Liver (tissue), 9 donors: ENCODE measurements around the gene ITGB3. TPM values are rescaled to one million over a fixed set of nuclear protein-coding genes. Genes with fewer than 3 reads are reported as not detected.

Experiments
- DNase-seq: peaks from one replicate; pipeline ENCODE4 v3.0.0-alpha.2; 2017; ENCODE audit warnings: low spot score
- H3K27ac ChIP-seq, 2 donors: one replicate each; pipeline ENCODE4 v1.7.0; 2013; ENCODE audit warnings: inconsistent platforms in 2 of 2, low read length in 2 of 2, control low read depth in 1 of 2, low read depth in 1 of 2, mild to moderate bottlenecking in 1 of 2
- H3K27me3 ChIP-seq, 4 donors: one replicate each; pipeline versions ENCODE4 v1.6.1 to v1.7.0; 2013; ENCODE audit warnings: low read length in 3 of 4, inconsistent platforms in 1 of 4, mild to moderate bottlenecking in 1 of 4, moderate library complexity in 1 of 4; ENCODE audit not compliant: control insufficient read depth in 4 of 4, insufficient read depth in 4 of 4
- H3K36me3 ChIP-seq, 4 donors: one replicate each; pipeline versions ENCODE4 v1.6.1 to v1.7.0; 2013; ENCODE audit warnings: low read length in 3 of 4, mild to moderate bottlenecking in 3 of 4, low read depth in 1 of 4, moderate library complexity in 1 of 4; ENCODE audit not compliant: control insufficient read depth in 4 of 4, insufficient read depth in 3 of 4
- H3K4me1 ChIP-seq, 4 donors: one replicate each; pipeline versions ENCODE4 v1.6.1 to v1.7.0; 2013; ENCODE audit warnings: low read length in 3 of 4, mild to moderate bottlenecking in 3 of 4, moderate library complexity in 1 of 4; ENCODE audit not compliant: control insufficient read depth in 4 of 4, insufficient read depth in 4 of 4
- H3K4me3 ChIP-seq, 3 donors: one replicate each; pipeline versions ENCODE4 v1.6.1 to v1.7.0; 2013; ENCODE audit warnings: low read length in 3 of 3, control low read depth in 1 of 3, low read depth in 1 of 3, mild to moderate bottlenecking in 1 of 3
- H3K9ac ChIP-seq, 2 donors: one replicate each; pipeline ENCODE4 v1.7.0; 2013; ENCODE audit warnings: low read length in 2 of 2, mild to moderate bottlenecking in 2 of 2, moderate library complexity in 2 of 2, control low read depth in 1 of 2, low read depth in 1 of 2
- H3K9me3 ChIP-seq, 4 donors: one replicate each; pipeline versions ENCODE4 v1.6.1 to v1.7.0; 2013; ENCODE audit warnings: low read length in 3 of 4; ENCODE audit not compliant: control insufficient read depth in 4 of 4
- EGR1 ChIP-seq, 2 donors: IDR thresholded peaks; 2 replicates each; pipeline ENCODE4 v1.6.1; 2016 to 2018; ENCODE audit warnings: antibody characterized with exemption in 2 of 2, low read depth in 2 of 2
- FOXA1 ChIP-seq: IDR thresholded peaks from 2 replicates; pipeline ENCODE4 v1.6.1; 2016; ENCODE audit warnings: antibody characterized with exemption
- FOXA2 ChIP-seq: IDR thresholded peaks from 2 replicates; pipeline ENCODE4 v1.6.1; 2016; ENCODE audit warnings: antibody characterized with exemption
- GABPA ChIP-seq, 2 donors: IDR thresholded peaks in 1 of 2; conservative IDR thresholded peaks in 1 of 2; 2 replicates each; pipeline ENCODE4 v1.6.1; 2016; ENCODE audit warnings: antibody characterized with exemption in 2 of 2, mild to moderate bottlenecking in 1 of 2, moderate library complexity in 1 of 2
- HNF4A ChIP-seq, 2 donors: conservative IDR thresholded peaks; 2 replicates each; pipeline ENCODE4 v1.6.1; 2016; ENCODE audit warnings: antibody characterized with exemption in 2 of 2, mild to moderate bottlenecking in 2 of 2
- HNF4G ChIP-seq: IDR thresholded peaks from 2 replicates; pipeline ENCODE4 v1.6.1; 2016; ENCODE audit warnings: antibody characterized with exemption
- JUND ChIP-seq, 2 donors: IDR thresholded peaks; 2 replicates each; pipeline ENCODE4 v1.6.1; 2016; ENCODE audit warnings: antibody characterized with exemption in 2 of 2
- NR2F2 ChIP-seq: IDR thresholded peaks from 2 replicates; pipeline ENCODE4 v1.6.1; 2016; ENCODE audit warnings: antibody characterized with exemption
- RAD21 ChIP-seq, 2 donors: IDR thresholded peaks; 2 replicates each; pipeline ENCODE4 v1.6.1; 2016; ENCODE audit warnings: antibody characterized with exemption in 2 of 2, mild to moderate bottlenecking in 2 of 2
- RXRA ChIP-seq, 2 donors: IDR thresholded peaks; 2 replicates each; pipeline ENCODE4 v1.6.1; 2017 to 2018; ENCODE audit warnings: antibody characterized with exemption in 2 of 2, mild to moderate bottlenecking in 1 of 2
- SP1 ChIP-seq: IDR thresholded peaks from 2 replicates; pipeline ENCODE4 v1.6.1; 2018; ENCODE audit warnings: antibody characterized with exemption, mild to moderate bottlenecking
- TAF1 ChIP-seq: conservative IDR thresholded peaks from 2 replicates; pipeline ENCODE4 v1.6.1; 2016; ENCODE audit warnings: antibody characterized with exemption, mild to moderate bottlenecking
- YY1 ChIP-seq: IDR thresholded peaks from 2 replicates; pipeline ENCODE4 v1.6.1; 2016; ENCODE audit warnings: antibody characterized with exemption, mild to moderate bottlenecking
- WGBS: extraction: QIAGEN DNeasy Blood & Tissue Kit; methylation state at CpG from one replicate; pipeline ENCODE4 v1.1.7; 2013; 5-methylcytosine and 5-hydroxymethylcytosine counted together
- polyA plus RNA-seq, 2 donors: library from polyadenylated mRNA; stranded (reverse) in 1 of 2; unstranded in 1 of 2; fragments of 200-250 nt in 1 of 2; fragments of >200 nt in 1 of 2; fragmentation: Nextera tagmentation in 1 of 2; extraction: Ambion mirVana in 1 of 2; gene quantifications; one replicate each; pipeline versions ENCODE4 v1.2.1 to v1.2.3, GENCODE V29; 2013 to 2015
- total RNA-seq, 2 donors: library from RNA; depleted of rRNA; stranded (reverse); fragments of >200 nt; gene quantifications; one replicate each; pipeline ENCODE4 v1.2.3, GENCODE V29; 2014
- TF ChIP-seq, protein P1 (sequence below): IDR thresholded peaks from 2 replicates; pipeline ENCODE4 v1.6.1; 2016; ENCODE audit warnings: antibody characterized with exemption
- TF ChIP-seq, protein P2 (sequence below): IDR thresholded peaks from 2 replicates; pipeline ENCODE4 v1.6.1; 2016; ENCODE audit warnings: antibody characterized with exemption
- TF ChIP-seq, protein P3 (sequence below): IDR thresholded peaks from 2 replicates; pipeline ENCODE4 v1.6.1; 2016; ENCODE audit warnings: antibody characterized with exemption, mild to moderate bottlenecking
- TF ChIP-seq, protein P4 (sequence below): IDR thresholded peaks from 2 replicates; pipeline ENCODE4 v1.6.1; 2016; ENCODE audit warnings: antibody characterized with exemption
- TF ChIP-seq, protein P5 (sequence below): fragments of 150-350 bp; IDR thresholded peaks from 2 replicates; pipeline ENCODE4 v1.5.1; 2017; ENCODE audit warnings: improper control_type of control experiment, low read depth, low read length; ENCODE audit not compliant: missing input control
- donor health status: healthy.
- donor health status: healthy.
- donor health status: healthy.
- donor health status: healthy.
- donor health status: healthy.

ITGB3 gene
- total and polyA plus RNA-seq, 4 donors: 0.47 to 33.4 (median 3.8) TPM

DNA sequence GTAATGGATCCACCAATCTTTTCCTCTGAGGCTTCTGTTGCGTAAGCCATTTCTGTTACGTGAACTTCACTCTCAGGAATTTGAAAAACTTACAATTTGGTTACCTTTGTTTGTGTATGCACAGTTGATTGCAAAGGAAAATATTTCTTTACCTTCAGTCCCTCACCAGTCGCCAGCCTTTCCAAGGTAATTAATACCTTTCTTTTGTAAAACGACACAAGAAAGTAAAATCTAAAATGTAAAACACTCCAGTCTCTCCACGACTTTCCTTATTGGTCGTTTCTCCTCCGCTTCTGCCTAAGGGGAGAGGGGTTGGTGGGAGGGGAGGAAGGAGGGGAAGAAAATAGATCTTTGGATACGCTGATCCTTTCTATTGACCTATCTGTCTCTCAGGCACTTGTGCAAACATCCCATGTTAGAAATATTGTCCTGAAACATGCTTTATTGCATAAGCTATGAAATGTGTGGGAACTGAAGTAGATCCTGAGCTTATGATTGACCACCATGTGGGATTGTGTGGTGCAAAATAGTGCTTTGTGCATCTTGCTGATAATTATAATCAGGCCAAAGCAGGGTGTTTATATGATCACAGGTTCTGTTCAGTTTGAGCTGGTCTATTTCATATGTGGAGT is 37.7 kb downstream of the ITGB3 start:
- H3K9me3 ChIP-seq: no peaks in the 10 kb centered on the region
- WGBS: 43% methylated on average over 8 of the region's 8 CpGs
- no peak overlapping the region for H3K9ac ChIP-seq
- no peak for DNase-seq
- H3K27me3 ChIP-seq: no peaks in the 10 kb centered on the region
- H3K27ac ChIP-seq: no peak overlapping the region
- no peaks in the 10 kb centered on the region for H3K36me3 ChIP-seq
- H3K4me1 ChIP-seq: peaks cover 2 to 25% (median 20%) of the 10 kb centered on the region in 4 donors
- TF ChIP-seq TAF1: no peak
- TF ChIP-seq FOXA1: no peak
- TF ChIP-seq HNF4A (conservative IDR thresholded peaks at IDR 0.05): peak in 1 of 2 donors; percentile 11
- TF ChIP-seq RAD21 (IDR thresholded peaks at IDR 0.05): peak in 1 of 2 donors; percentile 21
- TF ChIP-seq, protein P1, sequence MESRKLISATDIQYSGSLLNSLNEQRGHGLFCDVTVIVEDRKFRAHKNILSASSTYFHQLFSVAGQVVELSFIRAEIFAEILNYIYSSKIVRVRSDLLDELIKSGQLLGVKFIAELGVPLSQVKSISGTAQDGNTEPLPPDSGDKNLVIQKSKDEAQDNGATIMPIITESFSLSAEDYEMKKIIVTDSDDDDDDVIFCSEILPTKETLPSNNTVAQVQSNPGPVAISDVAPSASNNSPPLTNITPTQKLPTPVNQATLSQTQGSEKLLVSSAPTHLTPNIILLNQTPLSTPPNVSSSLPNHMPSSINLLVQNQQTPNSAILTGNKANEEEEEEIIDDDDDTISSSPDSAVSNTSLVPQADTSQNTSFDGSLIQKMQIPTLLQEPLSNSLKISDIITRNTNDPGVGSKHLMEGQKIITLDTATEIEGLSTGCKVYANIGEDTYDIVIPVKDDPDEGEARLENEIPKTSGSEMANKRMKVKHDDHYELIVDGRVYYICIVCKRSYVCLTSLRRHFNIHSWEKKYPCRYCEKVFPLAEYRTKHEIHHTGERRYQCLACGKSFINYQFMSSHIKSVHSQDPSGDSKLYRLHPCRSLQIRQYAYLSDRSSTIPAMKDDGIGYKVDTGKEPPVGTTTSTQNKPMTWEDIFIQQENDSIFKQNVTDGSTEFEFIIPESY: no peak
- peak; percentile 9 for TF ChIP-seq SP1
- no peak for TF ChIP-seq GABPA (IDR thresholded peaks at IDR 0.05 in 1 of 2, conservative IDR thresholded peaks at IDR 0.05 in 1 of 2)
- peak in 1 of 2 donors; percentile 22 for TF ChIP-seq RXRA (IDR thresholded peaks at IDR 0.05)
- H3K4me3 ChIP-seq: no peak overlapping the region

DNA sequence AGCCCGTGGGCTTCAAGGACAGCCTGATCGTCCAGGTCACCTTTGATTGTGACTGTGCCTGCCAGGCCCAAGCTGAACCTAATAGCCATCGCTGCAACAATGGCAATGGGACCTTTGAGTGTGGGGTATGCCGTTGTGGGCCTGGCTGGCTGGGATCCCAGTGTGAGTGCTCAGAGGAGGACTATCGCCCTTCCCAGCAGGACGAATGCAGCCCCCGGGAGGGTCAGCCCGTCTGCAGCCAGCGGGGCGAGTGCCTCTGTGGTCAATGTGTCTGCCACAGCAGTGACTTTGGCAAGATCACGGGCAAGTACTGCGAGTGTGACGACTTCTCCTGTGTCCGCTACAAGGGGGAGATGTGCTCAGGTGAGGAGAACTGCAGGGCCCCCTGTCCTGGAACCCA is 38.6 kb downstream of the ITGB3 start:
- Histone ChIP-seq H3K36me3 (no peaks in the 10 kb centered on the region), H3K27ac (no peak overlapping the region), H3K9ac (no peak overlapping the region), H3K4me3 (no peak overlapping the region), H3K27me3 (no peaks in the 10 kb centered on the region), H3K4me1 (peaks cover 2 to 25% (median 20%) of the 10 kb centered on the region in 4 donors), H3K9me3 (no peaks in the 10 kb centered on the region)
- TF ChIP-seq NR2F2: no peak
- TF ChIP-seq EGR1 (IDR thresholded peaks at IDR 0.05; ENCODE audit: low read depth in 2 of 2): no peak
- TF ChIP-seq HNF4A (conservative IDR thresholded peaks at IDR 0.05): no peak
- TF ChIP-seq RXRA (IDR thresholded peaks at IDR 0.05): no peak
- TF ChIP-seq, protein P2, sequence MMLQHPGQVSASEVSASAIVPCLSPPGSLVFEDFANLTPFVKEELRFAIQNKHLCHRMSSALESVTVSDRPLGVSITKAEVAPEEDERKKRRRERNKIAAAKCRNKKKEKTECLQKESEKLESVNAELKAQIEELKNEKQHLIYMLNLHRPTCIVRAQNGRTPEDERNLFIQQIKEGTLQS: no peak
- TF ChIP-seq RAD21 (IDR thresholded peaks at IDR 0.05): no peak
- no peak for TF ChIP-seq HNF4G
- no peak for TF ChIP-seq JUND (IDR thresholded peaks at IDR 0.05)
- no peak for TF ChIP-seq SP1
- TF ChIP-seq TAF1: no peak
- TF ChIP-seq FOXA1: no peak
- TF ChIP-seq, protein P3, sequence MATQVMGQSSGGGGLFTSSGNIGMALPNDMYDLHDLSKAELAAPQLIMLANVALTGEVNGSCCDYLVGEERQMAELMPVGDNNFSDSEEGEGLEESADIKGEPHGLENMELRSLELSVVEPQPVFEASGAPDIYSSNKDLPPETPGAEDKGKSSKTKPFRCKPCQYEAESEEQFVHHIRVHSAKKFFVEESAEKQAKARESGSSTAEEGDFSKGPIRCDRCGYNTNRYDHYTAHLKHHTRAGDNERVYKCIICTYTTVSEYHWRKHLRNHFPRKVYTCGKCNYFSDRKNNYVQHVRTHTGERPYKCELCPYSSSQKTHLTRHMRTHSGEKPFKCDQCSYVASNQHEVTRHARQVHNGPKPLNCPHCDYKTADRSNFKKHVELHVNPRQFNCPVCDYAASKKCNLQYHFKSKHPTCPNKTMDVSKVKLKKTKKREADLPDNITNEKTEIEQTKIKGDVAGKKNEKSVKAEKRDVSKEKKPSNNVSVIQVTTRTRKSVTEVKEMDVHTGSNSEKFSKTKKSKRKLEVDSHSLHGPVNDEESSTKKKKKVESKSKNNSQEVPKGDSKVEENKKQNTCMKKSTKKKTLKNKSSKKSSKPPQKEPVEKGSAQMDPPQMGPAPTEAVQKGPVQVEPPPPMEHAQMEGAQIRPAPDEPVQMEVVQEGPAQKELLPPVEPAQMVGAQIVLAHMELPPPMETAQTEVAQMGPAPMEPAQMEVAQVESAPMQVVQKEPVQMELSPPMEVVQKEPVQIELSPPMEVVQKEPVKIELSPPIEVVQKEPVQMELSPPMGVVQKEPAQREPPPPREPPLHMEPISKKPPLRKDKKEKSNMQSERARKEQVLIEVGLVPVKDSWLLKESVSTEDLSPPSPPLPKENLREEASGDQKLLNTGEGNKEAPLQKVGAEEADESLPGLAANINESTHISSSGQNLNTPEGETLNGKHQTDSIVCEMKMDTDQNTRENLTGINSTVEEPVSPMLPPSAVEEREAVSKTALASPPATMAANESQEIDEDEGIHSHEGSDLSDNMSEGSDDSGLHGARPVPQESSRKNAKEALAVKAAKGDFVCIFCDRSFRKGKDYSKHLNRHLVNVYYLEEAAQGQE: no peak
- TF ChIP-seq GABPA (IDR thresholded peaks at IDR 0.05 in 1 of 2, conservative IDR thresholded peaks at IDR 0.05 in 1 of 2): no peak
- TF ChIP-seq, protein P4, sequence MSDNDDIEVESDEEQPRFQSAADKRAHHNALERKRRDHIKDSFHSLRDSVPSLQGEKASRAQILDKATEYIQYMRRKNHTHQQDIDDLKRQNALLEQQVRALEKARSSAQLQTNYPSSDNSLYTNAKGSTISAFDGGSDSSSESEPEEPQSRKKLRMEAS: no peak
- TF ChIP-seq, protein P1: no peak
- no peak for TF ChIP-seq YY1
- TF ChIP-seq FOXA2: no peak
- TF ChIP-seq, protein P5, sequence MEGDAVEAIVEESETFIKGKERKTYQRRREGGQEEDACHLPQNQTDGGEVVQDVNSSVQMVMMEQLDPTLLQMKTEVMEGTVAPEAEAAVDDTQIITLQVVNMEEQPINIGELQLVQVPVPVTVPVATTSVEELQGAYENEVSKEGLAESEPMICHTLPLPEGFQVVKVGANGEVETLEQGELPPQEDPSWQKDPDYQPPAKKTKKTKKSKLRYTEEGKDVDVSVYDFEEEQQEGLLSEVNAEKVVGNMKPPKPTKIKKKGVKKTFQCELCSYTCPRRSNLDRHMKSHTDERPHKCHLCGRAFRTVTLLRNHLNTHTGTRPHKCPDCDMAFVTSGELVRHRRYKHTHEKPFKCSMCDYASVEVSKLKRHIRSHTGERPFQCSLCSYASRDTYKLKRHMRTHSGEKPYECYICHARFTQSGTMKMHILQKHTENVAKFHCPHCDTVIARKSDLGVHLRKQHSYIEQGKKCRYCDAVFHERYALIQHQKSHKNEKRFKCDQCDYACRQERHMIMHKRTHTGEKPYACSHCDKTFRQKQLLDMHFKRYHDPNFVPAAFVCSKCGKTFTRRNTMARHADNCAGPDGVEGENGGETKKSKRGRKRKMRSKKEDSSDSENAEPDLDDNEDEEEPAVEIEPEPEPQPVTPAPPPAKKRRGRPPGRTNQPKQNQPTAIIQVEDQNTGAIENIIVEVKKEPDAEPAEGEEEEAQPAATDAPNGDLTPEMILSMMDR: no peak
- WGBS: 95% methylated on average over 14 of the region's 14 CpGs
- no peak for DNase-seq
